ENCODE data around the gene SELENOP. TPM values are rescaled to one million over a fixed set of nuclear protein-coding genes. Genes with fewer than 3 reads are reported as not detected.

SELENOP gene
- total RNA-seq, 4 donors from 2014 or later, result 119 to 284 (median 180) TPM

DNA sequence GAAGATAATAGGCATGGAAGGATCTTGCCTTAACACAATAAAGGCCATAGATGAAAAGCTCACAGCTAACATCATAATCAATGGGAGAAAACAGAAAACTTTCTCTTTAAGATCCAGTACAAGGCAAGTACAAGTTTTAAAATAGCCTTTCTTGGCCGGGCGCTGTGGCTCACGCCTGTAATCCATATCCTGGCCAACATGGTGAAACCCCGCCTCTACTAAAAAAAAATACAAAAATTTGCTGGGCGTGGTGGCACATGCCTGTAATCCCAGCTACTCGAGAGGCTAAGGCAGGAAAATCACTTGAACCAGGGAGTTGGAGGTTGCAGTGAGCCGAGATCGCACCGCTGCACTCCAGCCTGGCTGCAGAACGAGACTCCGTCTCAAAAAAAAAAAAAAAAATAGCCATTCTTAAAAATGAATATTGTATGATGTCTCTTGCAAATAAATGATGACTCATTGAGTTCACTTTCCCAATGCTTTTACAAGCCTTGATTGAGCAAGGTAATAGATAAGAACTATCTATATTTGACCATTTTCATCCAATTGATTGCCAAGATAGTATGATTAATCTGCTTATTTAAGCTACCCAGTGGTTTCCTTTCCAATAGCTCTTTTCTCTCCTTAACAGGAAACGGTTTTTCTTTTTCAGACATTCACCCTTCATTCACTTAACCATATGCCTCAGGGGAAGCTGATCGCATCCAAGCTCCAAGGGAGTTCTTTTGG is 39.3 kb downstream of the SELENOP start:
- 82% methylated on average over 13 of the region's 13 CpGs for WGBS
- no peak overlapping the region for H3K27ac ChIP-seq (replicated peaks in 1 of 4)
- intact Hi-C loops (cut with DNase I), result no loop called here

GRCh38 chr5:42770003-42770402 is 41.7 kb downstream of the SELENOP start:
- H3K4me3 ChIP-seq, result no peak overlapping the region
- no peaks in the 10 kb centered on the region for H3K9me3 ChIP-seq
- peaks cover 0 to 5% (median 0%) of the 10 kb centered on the region in 4 donors for H3K27me3 ChIP-seq
- intact Hi-C loops (cut with DNase I), result no loop called here
- no peaks in the 10 kb centered on the region for H3K4me1 ChIP-seq
- TF ChIP-seq CTCF (IDR thresholded peaks at IDR 0.05) (no peak), POLR2AphosphoS5 (IDR thresholded peaks at IDR 0.05) (no peak), POLR2A (IDR thresholded peaks at IDR 0.05; ENCODE audit: low read depth) (no peak), EP300 (IDR thresholded peaks at IDR 0.05) (no peak)
- no peak for DNase-seq (ENCODE audit: extremely low spot score)
- no peaks in the 10 kb centered on the region for H3K36me3 ChIP-seq
- no peak overlapping the region for H3K27ac ChIP-seq (replicated peaks in 1 of 4)

More for the DNA sequence above, 39.3 kb downstream of the SELENOP start:
- no peaks in the 10 kb centered on the region for H3K9me3 ChIP-seq
- H3K36me3 ChIP-seq, result no peaks in the 10 kb centered on the region
- TF ChIP-seq POLR2AphosphoS5 (IDR thresholded peaks at IDR 0.05), result no peak
- TF ChIP-seq POLR2A (IDR thresholded peaks at IDR 0.05; ENCODE audit: low read depth), result no peak
- no peak for TF ChIP-seq CTCF (IDR thresholded peaks at IDR 0.05)
- no peak for TF ChIP-seq EP300 (IDR thresholded peaks at IDR 0.05)
- no peaks in the 10 kb centered on the region for H3K4me1 ChIP-seq
- peaks cover 0 to 5% (median 0%) of the 10 kb centered on the region in 4 donors for H3K27me3 ChIP-seq
- H3K4me3 ChIP-seq, result no peak overlapping the region
- DNase-seq (ENCODE audit: extremely low spot score), result no peak

DNA sequence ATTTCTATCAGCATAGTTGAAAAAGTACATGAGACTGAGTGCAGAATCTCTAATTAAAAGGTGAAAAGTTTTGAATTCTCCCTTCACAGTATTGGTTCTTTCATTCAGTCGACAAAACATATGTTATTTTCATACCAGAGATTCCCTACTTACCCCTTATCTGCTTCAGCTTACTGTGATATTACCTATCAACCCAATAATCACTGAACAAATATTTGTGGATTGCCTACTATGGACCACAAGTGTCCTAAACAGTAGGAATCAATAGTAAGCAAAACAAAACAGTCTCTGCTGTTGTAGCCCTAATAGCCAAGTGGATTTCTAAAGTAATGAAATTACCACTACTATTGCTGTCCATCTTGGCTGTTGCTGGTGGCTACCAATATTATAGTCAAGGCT is 43.6 kb downstream of the SELENOP start:
- TF ChIP-seq POLR2AphosphoS5 (IDR thresholded peaks at IDR 0.05) (no peak), EP300 (IDR thresholded peaks at IDR 0.05) (no peak), POLR2A (IDR thresholded peaks at IDR 0.05; ENCODE audit: low read depth) (no peak), CTCF (IDR thresholded peaks at IDR 0.05) (no peak)

DNA sequence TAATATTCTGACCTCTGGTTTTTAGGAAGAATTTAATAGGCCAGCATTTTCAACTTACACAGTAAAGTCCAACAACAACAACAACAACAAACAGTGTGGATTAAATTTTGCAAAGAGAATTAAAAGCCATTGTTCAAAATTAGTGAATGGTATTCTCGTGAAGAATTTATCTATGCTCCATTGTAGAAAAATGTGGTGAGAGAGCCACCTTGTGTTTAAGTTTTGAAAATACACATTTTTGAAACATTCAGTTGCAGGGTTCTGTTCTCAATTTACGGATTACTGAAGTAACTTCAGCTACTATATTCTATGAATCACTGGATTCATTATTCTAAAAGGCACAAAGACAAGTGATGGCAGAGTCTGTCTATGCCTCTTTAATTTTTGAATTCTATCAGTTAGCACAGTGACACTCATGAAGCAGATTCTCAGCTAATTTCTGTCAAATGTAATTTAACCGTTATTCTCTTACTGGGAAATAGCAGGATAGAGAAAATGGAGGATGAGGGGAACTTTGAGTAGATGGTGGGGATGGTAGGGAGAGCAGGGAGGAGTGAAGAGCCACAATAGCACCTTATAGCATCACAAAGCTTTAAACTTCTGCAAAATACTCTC is 44.1 kb downstream of the SELENOP start:
- TF ChIP-seq POLR2A (IDR thresholded peaks at IDR 0.05; ENCODE audit: low read depth) (no peak), CTCF (IDR thresholded peaks at IDR 0.05) (peak; percentile 48 to 52 (median 50))
- Histone ChIP-seq H3K27me3 (peaks cover 0 to 5% (median 0%) of the 10 kb centered on the region in 4 donors), H3K4me3 (no peak overlapping the region), H3K4me1 (no peaks in the 10 kb centered on the region), H3K27ac (replicated peaks in 1 of 4) (no peak overlapping the region), H3K36me3 (no peaks in the 10 kb centered on the region), H3K9me3 (no peaks in the 10 kb centered on the region)
- DNase-seq (ENCODE audit: extremely low spot score), result no peak
- intact Hi-C loops (cut with DNase I), result loop anchor here (5.0 to 10.0 kb wide), 4 partner anchors 343 to 913 kb away; partner anchors contain the start of genes FBXO4 and GHR
- 36% methylated on average over 3 of the region's 3 CpGs for WGBS

More for the DNA sequence above, 43.6 kb downstream of the SELENOP start:
- no peak for DNase-seq (ENCODE audit: extremely low spot score)
- H3K9me3 ChIP-seq, result no peaks in the 10 kb centered on the region
- H3K4me1 ChIP-seq, result no peaks in the 10 kb centered on the region
- intact Hi-C loops (cut with DNase I), result loop anchor here (5.0 to 10.0 kb wide), 4 partner anchors 343 to 913 kb away; partner anchors contain the start of genes FBXO4 and GHR
- H3K36me3 ChIP-seq, result no peaks in the 10 kb centered on the region
- no peak overlapping the region for H3K4me3 ChIP-seq
- H3K27ac ChIP-seq (replicated peaks in 1 of 4), result no peak overlapping the region
- 46% methylated on average over 1 of the region's 1 CpG for WGBS
- H3K27me3 ChIP-seq, result peaks cover 0 to 5% (median 0%) of the 10 kb centered on the region in 4 donors

All from esophagus muscularis mucosa (tissue), 4 donors.